ENCODE measurements around the gene APOA5. TPM values are rescaled to one million over a fixed set of nuclear protein-coding genes. Genes with fewer than 3 reads are reported as not detected.

APOA5 gene
- total and polyA plus RNA-seq, 2 of the 13 experiments (the other 11 are each of a cell fraction or from before 2014, with no cell fraction given): 44.0 to 49.1 TPM

- TF ChIP-seq USF2 (IDR thresholded peaks at IDR 0.05; ENCODE audit: low read depth, low read length) (no peak), USF2 (CRISPR knock-in tag; IDR thresholded peaks at IDR 0.05; ENCODE audit: borderline replicate concordance) (peak; percentile 8; the same call in 1 of the 2 replicates), CENPT (CRISPR knock-in tag; IDR thresholded peaks at IDR 0.05; ENCODE audit: low read depth) (no peak), ZNF264 (CRISPR knock-in tag; IDR thresholded peaks at IDR 0.05) (peak; percentile 96), PATZ1 (CRISPR knock-in tag; IDR thresholded peaks at IDR 0.05) (peak; percentile 99), POGZ (CRISPR knock-in tag; IDR thresholded peaks at IDR 0.05) (peak; percentile 49; the same call in 1 of the 2 replicates), ETV6 (CRISPR knock-in tag; conservative IDR thresholded peaks at IDR 0.05) (no peak), AKNA (CRISPR knock-in tag; IDR thresholded peaks at IDR 0.05; ENCODE audit: borderline replicate concordance) (no peak), MEIS1 (CRISPR knock-in tag; IDR thresholded peaks at IDR 0.05; ENCODE audit: borderline replicate concordance) (peak; percentile 97), KDM2A (CRISPR knock-in tag; IDR thresholded peaks at IDR 0.05; ENCODE audit: borderline replicate concordance, low read depth) (peak; percentile 80), E2F5 (CRISPR knock-in tag; conservative IDR thresholded peaks at IDR 0.05) (no peak), ZMYM3 (CRISPR knock-in tag; IDR thresholded peaks at IDR 0.05) (peak; percentile 69; the same call in 1 of the 2 replicates), DMAP1 (CRISPR knock-in tag; IDR thresholded peaks at IDR 0.05) (peak; percentile 87), TMF1 (CRISPR knock-in tag; IDR thresholded peaks at IDR 0.05; ENCODE audit: low read depth) (peak; percentile 43; the same call in 1 of the 2 replicates), MTF1 (CRISPR knock-in tag; IDR thresholded peaks at IDR 0.05) (no peak), LCORL (IDR thresholded peaks at IDR 0.05) (no peak), LCORL (CRISPR knock-in tag; IDR thresholded peaks at IDR 0.05) (peak; percentile 92), ZNF605 (CRISPR knock-in tag; IDR thresholded peaks at IDR 0.05) (peak; percentile 88)
These were observed 40.9 kb upstream of the APOA5 start (continued) for GRCh38 chr11:116832350-116833290.

Measured in HepG2 (cell line).